Lower leg skin (tissue), 3 donors: ENCODE data around the gene ERCC3.

Experiments used
- POLR2A ChIP-seq, 2 donors: fragments of 450-650 bp; IDR thresholded peaks; one replicate each; pipeline ENCODE4 v1.6.1; 2016 to 2017; ENCODE audit warnings: antibody characterized with exemption in 2 of 2, mild to moderate bottlenecking in 1 of 2, moderate library complexity in 1 of 2
- TF ChIP-seq, protein P1 (sequence below), 3 donors: fragments of 450-650 bp; IDR thresholded peaks; one replicate each; pipeline ENCODE4 v1.5.1; 2016; ENCODE audit warnings: antibody characterized with exemption in 3 of 3, mild to moderate bottlenecking in 3 of 3, moderate library complexity in 2 of 3

DNA sequence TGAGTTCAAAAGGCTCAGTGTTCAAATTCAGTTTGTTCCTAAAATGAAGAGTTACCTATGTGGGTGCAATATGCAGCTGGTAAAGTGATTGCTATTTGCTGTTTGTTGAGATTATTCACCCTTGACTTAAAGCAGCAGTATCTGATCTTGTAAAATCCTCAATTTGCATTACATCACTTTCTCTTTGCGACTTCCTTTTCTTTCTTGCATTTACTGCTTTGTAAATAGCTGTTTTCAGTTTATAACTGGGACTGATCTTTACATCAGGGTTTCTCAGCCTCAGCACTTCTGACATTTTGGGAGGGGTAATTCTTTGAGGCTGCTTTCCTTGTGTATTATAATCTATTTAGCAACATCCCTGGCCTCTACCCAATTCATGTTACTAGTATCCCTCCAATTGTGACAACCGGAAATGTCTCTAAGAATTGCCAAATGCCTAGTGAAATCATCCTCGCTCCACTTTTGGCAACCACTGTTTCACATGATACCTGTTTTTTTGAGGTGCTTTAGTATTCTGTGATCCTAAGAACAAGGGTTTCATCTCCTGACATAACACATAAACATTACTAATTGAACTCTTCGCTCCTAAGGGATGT, 12.1 kb upstream of the ERCC3 start:
- no peak for TF ChIP-seq POLR2A (IDR thresholded peaks at IDR 0.05)
- TF ChIP-seq, protein P1, sequence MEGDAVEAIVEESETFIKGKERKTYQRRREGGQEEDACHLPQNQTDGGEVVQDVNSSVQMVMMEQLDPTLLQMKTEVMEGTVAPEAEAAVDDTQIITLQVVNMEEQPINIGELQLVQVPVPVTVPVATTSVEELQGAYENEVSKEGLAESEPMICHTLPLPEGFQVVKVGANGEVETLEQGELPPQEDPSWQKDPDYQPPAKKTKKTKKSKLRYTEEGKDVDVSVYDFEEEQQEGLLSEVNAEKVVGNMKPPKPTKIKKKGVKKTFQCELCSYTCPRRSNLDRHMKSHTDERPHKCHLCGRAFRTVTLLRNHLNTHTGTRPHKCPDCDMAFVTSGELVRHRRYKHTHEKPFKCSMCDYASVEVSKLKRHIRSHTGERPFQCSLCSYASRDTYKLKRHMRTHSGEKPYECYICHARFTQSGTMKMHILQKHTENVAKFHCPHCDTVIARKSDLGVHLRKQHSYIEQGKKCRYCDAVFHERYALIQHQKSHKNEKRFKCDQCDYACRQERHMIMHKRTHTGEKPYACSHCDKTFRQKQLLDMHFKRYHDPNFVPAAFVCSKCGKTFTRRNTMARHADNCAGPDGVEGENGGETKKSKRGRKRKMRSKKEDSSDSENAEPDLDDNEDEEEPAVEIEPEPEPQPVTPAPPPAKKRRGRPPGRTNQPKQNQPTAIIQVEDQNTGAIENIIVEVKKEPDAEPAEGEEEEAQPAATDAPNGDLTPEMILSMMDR (IDR thresholded peaks at IDR 0.05), result no peak
